ENCODE data around the gene RAPGEF2. TPM values are rescaled to one million over a fixed set of nuclear protein-coding genes. Genes with fewer than 3 reads are reported as not detected.
"Not testable (repeated sequence)": the region's sequence is repeated elsewhere in the genome, so short reads cannot be mapped to it uniquely, and the experiment has no call there.

The RAPGEF2 gene
- total RNA-seq, 1 donor from 2014 or later, result 46.7 TPM

DNA sequence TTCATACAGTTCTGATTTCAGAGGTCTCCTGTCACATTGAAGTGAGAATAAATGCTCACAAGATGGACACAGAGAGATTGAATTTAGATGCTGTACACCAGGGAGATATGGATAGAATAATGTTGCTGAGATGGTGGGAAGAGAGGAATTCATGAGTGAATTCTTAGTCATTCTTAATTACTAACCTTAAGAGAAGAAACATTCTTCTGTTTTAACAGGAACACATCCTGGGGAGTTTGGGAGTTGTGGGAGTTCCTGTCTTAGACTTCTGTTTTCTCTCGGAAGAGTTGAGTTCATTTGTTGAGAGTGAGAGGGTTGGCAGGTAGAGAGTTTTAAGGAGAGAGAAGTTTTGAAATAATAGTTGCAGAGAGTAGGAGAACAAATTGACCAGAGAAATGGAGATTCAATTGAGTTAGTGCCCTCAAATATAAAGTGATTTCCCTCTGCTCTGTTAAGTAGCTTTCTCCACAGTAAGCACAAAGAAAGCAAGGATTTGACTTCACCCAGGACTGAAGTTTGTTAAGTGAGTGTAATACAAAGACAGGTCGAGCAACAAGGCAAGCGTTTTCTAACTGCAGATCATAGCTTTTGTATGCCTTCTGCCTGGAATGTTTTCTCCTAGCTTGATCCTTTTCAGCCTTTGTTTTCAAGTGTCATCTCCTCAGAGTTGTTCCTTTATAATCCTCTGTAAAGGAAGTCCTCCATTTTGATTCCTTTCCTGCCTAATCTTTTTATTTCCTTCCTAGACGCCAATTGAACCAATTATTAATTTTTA lies 205.9 kb downstream of the RAPGEF2 start:
- H3K4me1 Mint-ChIP-seq, result peaks cover 1% of the 10 kb centered on the region
- H3K36me3 Mint-ChIP-seq, result peaks cover 22% of the 10 kb centered on the region
- TF ChIP-seq, protein P1, sequence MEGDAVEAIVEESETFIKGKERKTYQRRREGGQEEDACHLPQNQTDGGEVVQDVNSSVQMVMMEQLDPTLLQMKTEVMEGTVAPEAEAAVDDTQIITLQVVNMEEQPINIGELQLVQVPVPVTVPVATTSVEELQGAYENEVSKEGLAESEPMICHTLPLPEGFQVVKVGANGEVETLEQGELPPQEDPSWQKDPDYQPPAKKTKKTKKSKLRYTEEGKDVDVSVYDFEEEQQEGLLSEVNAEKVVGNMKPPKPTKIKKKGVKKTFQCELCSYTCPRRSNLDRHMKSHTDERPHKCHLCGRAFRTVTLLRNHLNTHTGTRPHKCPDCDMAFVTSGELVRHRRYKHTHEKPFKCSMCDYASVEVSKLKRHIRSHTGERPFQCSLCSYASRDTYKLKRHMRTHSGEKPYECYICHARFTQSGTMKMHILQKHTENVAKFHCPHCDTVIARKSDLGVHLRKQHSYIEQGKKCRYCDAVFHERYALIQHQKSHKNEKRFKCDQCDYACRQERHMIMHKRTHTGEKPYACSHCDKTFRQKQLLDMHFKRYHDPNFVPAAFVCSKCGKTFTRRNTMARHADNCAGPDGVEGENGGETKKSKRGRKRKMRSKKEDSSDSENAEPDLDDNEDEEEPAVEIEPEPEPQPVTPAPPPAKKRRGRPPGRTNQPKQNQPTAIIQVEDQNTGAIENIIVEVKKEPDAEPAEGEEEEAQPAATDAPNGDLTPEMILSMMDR (IDR thresholded peaks at IDR 0.05; ENCODE audit: unreplicated experiment), result no peak
- DNase-seq (ENCODE audit: low spot score in 2 of 2, unreplicated experiment in 2 of 2), result no peak
- H3K27me3 Mint-ChIP-seq (ENCODE audit: low read depth), result no peaks in the 10 kb centered on the region
- H3K9me3 Mint-ChIP-seq, result peaks cover 19% of the 10 kb centered on the region
- peak overlapping the region; percentile 31 for H3K27ac Mint-ChIP-seq
- no peak overlapping the region for H3K4me3 Mint-ChIP-seq

DNA sequence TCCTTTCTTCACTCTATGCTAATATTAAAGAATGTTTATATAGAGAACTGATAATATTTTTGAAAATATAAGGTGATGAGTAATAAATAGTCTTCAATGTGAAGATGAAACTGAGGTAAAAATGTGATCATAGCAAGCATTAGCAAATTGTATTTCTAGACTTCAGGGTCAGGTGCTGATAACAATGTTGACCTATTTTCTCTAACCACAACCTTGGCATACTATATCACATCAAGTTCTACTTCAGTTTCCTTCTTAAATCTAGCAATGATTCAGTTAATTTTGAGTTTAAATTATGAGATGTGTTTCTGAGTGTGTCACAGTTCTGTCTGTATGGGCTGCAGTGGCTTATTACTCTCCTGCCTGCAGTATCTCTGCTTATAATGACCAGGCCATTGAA lies 209.4 kb downstream of the RAPGEF2 start:
- no peak overlapping the region for H3K4me3 Mint-ChIP-seq
- no peak overlapping the region for H3K27ac Mint-ChIP-seq
- peaks cover 1% of the 10 kb centered on the region for H3K4me1 Mint-ChIP-seq
- TF ChIP-seq, protein P1 (IDR thresholded peaks at IDR 0.05; ENCODE audit: unreplicated experiment), result no peak
- no peak for DNase-seq (ENCODE audit: low spot score in 2 of 2, unreplicated experiment in 2 of 2)
- H3K9me3 Mint-ChIP-seq, result peaks cover 14% of the 10 kb centered on the region
- no peaks in the 10 kb centered on the region for H3K27me3 Mint-ChIP-seq (ENCODE audit: low read depth)
- H3K36me3 Mint-ChIP-seq, result peaks cover 17% of the 10 kb centered on the region

DNA sequence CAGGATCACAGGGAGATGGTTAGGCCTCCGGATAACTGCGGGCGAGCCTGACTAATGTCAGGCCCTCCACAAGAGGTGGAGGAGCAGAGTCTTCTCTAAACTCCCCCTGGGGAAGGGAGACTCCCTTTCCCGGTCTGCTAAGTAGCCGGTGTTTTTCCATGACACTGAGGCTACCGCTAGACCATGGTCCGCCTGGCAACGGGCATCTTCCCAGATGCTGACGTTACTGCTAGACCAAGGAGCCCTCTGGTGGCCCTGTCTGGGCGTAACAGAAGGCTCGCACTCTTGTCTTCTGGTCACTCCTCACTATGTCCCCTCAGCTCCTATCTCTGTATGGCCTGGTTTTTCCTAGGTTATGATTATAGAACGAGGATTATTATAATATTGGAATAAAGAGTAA lies 213.0 kb downstream of the RAPGEF2 start:
- H3K27me3 Mint-ChIP-seq (ENCODE audit: low read depth); DNase-seq (ENCODE audit: low spot score in 2 of 2, unreplicated experiment in 2 of 2); H3K4me1 Mint-ChIP-seq; H3K4me3 Mint-ChIP-seq; H3K27ac Mint-ChIP-seq: not testable (repeated sequence)
- peaks cover 14% of the 10 kb centered on the region for H3K9me3 Mint-ChIP-seq
- peaks cover 17% of the 10 kb centered on the region for H3K36me3 Mint-ChIP-seq

GRCh38 chr4:159317203-159317602 lies 214.3 kb downstream of the RAPGEF2 start:
- no peak for DNase-seq (ENCODE audit: low spot score in 2 of 2, unreplicated experiment in 2 of 2)
- H3K4me3 Mint-ChIP-seq, result no peak overlapping the region
- H3K27ac Mint-ChIP-seq, result no peak overlapping the region
- H3K36me3 Mint-ChIP-seq, result peaks cover 20% of the 10 kb centered on the region
- H3K9me3 Mint-ChIP-seq, result peaks cover 14% of the 10 kb centered on the region
- TF ChIP-seq, protein P1 (IDR thresholded peaks at IDR 0.05; ENCODE audit: unreplicated experiment), result no peak
- H3K4me1 Mint-ChIP-seq, result no peaks in the 10 kb centered on the region
- H3K27me3 Mint-ChIP-seq (ENCODE audit: low read depth), result no peaks in the 10 kb centered on the region

DNA sequence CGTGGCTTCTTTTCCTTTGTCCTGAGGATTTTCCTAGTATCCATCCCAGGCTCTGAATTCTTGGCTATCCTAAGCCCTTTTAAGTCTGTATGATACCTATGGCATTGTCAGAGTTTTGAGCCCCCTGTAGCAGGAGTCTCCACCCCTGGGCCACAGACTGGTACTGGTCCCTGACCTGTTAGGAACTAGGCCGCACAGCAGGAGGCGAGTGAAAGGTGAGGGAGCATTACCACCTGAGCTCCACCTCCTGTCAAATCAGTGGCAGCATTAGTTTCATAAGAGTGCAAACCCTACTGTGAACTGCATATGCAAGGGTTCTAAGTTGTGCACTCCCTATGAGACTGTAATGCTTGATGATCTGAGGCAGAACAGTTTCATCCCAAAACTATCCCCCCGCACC lies 216.1 kb downstream of the RAPGEF2 start:
- no peak for DNase-seq (ENCODE audit: low spot score in 2 of 2, unreplicated experiment in 2 of 2)
- Mint-ChIP-seq H3K4me1 (no peaks in the 10 kb centered on the region), H3K4me3 (no peak overlapping the region), H3K9me3 (peaks cover 17% of the 10 kb centered on the region), H3K27me3 (ENCODE audit: low read depth) (no peaks in the 10 kb centered on the region), H3K27ac (no peak overlapping the region), H3K36me3 (peaks cover 32% of the 10 kb centered on the region)
- TF ChIP-seq, protein P1 (IDR thresholded peaks at IDR 0.05; ENCODE audit: unreplicated experiment), result no peak

GRCh38 chr4:159326480-159326879 lies 223.6 kb downstream of the RAPGEF2 start:
- no peak for DNase-seq (ENCODE audit: low spot score in 2 of 2, unreplicated experiment in 2 of 2)
- Mint-ChIP-seq H3K27ac (no peak overlapping the region), H3K9me3 (peaks cover 3% of the 10 kb centered on the region), H3K4me3 (no peak overlapping the region), H3K27me3 (ENCODE audit: low read depth) (no peaks in the 10 kb centered on the region), H3K36me3 (peaks cover 23% of the 10 kb centered on the region), H3K4me1 (no peaks in the 10 kb centered on the region)
- TF ChIP-seq, protein P1 (IDR thresholded peaks at IDR 0.05; ENCODE audit: unreplicated experiment), result no peak

All from mesothelial cell of epicardium (in vitro differentiated cells).